ENCODE measurements around the gene IL17REL. TPM values are rescaled to one million over a fixed set of nuclear protein-coding genes. Genes with fewer than 3 reads are reported as not detected.

IL17REL gene
- total RNA-seq, 1 experiment from 2014 or later, result 0.24 TPM

- H3K27ac Mint-ChIP-seq, result no peak overlapping the region
These were observed 40.2 kb downstream of the IL17REL start for GRCh38 chr22:49972163-49973017.

More at GRCh38 chr22:49972163-49973017, 40.2 kb downstream of the IL17REL start:
- ChIA-PET CTCF (interaction anchor here (0.9 to 2.9 kb wide), 4 partner anchors 10 to 58 kb away, joined by 3 to 14 read pairs (median 7); no protein-coding TSS in a partner anchor), POLR2A (interaction anchor here (0.9 kb wide), 1 partner anchor 13 kb away, joined by 3 read pairs; no protein-coding TSS in a partner anchor)
- H3K27me3 Mint-ChIP-seq (ENCODE audit: low read depth), result peaks cover 8% of the 10 kb centered on the region
- H3K36me3 Mint-ChIP-seq, result no peaks in the 10 kb centered on the region
- no peak for TF ChIP-seq PRRX2 (CRISPR knock-in tag; IDR thresholded peaks at IDR 0.05)
- no peak for TF ChIP-seq ARID4B (CRISPR knock-in tag; IDR thresholded peaks at IDR 0.05; ENCODE audit: borderline replicate concordance)
- no peak for TF ChIP-seq STAT6 (CRISPR knock-in tag; conservative IDR thresholded peaks at IDR 0.05; ENCODE audit: low read depth)
- TF ChIP-seq ZNF138 (CRISPR knock-in tag; conservative IDR thresholded peaks at IDR 0.05), result no peak
- TF ChIP-seq ZNF425 (CRISPR knock-in tag; conservative IDR thresholded peaks at IDR 0.05), result no peak
- TF ChIP-seq SP1 (CRISPR knock-in tag; conservative IDR thresholded peaks at IDR 0.05), result no peak
- TF ChIP-seq ZNF219 (CRISPR knock-in tag; IDR thresholded peaks at IDR 0.05; ENCODE audit: borderline replicate concordance), result no peak
- H3K9me3 Mint-ChIP-seq, result no peaks in the 10 kb centered on the region
- no peak overlapping the region for H3K4me3 Mint-ChIP-seq
- peak; percentile 30 for DNase-seq (ENCODE audit: low spot score)
- ATAC-seq, result no peak
- peaks cover 6% of the 10 kb centered on the region for H3K4me1 Mint-ChIP-seq

Measured in WTC11 (cell line).